Fibroblast of skin of left biceps (primary cell): ENCODE measurements around the gene CGB7.
"Not testable (repeated sequence)": the region's sequence is repeated elsewhere in the genome, so short reads cannot be mapped to it uniquely, and the experiment has no call there.

Experiments used
- DNase-seq, 2 experiments: peaks; one replicate each; pipeline ENCODE4 v3.0.0-alpha.2; 2013; ENCODE audit warnings: low read depth in 2 of 2

The CGB7 gene

DNA sequence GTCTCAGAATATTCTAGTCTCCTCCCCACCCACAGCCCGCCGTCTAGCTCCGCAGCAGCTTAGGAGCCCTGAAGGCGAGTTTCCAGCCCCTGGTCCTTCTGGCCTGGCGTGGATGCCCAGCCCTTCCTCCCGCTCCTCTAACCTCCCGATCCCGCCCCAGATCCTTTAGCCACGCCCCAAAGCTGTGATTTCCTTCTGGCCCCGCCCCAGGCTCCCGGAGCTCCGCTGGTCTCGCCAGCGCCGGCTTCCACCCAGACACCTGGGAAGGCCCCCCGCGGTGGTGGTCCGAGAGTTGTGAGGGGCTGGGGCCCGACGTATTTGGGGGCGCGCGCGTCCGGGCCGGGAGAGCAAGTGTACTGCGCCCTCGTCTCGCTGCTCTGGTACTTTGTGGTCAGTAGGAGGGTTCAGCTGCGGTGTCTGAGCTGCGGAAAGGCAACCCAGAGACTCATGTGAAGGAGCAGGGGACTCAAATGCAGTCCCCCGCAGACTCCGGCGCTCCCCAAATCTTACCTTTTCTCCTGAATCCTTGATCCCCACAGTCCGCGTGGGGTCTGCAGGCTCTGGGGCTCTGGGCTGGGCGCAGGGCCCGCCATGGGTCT is at the start of gene CGB7:
Gene CGB7 (minus strand): TSS at position 114 of the 599 bp plus-strand sequence. CDS start 2,374 bp downstream, outside the sequence.
- no peak for DNase-seq

DNA sequence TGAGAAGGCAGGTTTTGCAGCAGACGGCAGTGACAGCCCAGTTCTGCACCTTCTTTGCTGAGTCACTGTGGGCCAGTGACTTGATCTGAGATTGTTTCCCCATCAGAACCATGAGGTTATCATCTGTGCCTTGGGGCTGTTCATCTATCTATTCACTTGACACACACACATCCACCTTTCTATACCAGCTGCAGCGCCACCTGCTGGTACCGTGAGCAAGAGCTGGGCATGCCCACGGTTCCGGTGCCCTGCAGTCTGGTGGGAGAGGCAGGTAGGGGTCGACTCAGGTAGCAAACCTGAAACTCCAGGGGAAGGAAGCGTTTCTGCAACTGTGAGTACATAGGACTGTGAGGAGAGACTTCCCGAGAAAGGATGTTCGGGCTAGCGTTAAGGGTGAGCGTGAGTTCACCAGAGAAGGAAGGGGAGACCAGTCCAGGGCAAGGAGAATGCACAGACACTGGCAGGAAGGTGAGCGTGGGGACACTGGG is 49.1 kb upstream of the CGB7 start:
- no peak for DNase-seq

DNA sequence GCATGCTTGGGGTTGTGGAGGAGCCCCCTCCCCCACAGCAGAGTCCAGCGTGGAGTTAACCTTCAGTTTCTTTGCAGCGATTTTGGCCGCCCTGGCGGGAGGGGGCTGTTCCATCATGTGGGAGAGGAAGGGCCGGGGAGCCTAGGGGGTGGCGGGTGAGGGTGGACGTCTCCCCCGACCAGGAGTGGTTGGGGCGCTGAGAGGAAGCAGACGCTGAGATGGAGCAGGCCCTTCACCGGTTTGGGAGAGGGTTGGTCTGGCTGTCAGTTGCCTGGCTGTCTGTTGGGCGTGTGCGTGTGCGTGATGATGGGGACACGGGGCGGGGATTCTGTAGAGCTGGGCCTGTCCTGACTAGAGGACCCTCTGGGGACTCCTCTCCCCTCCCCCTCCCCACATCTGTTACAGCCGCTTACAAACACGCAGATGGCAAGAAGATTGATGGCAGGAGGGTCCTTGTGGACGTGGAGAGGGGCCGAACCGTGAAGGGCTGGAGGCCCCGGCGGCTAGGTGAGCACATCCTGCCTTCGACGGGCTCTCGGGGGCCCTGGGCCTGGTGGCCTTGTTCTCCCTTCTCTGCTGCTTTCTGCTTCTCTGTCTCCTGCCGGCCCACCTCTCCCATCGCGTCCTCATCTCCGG is 46.8 kb upstream of the CGB7 start:
- no peak for DNase-seq

- DNase-seq: no peak
Measured at GRCh38 chr19:49103331-49104085, 46.0 kb upstream of the CGB7 start.

- no peak for DNase-seq
Measured at GRCh38 chr19:49102303-49102702, 44.8 kb upstream of the CGB7 start.

GRCh38 chr19:49101160-49101559 is 43.6 kb upstream of the CGB7 start:
- DNase-seq: no peak

GRCh38 chr19:49098795-49099194 is 41.2 kb upstream of the CGB7 start:
- no peak for DNase-seq

GRCh38 chr19:49097453-49098288 is 40.1 kb upstream of the CGB7 start:
- DNase-seq: no peak

- DNase-seq: no peak
Measured at GRCh38 chr19:49094505-49095482, 37.2 kb upstream of the CGB7 start.

DNA sequence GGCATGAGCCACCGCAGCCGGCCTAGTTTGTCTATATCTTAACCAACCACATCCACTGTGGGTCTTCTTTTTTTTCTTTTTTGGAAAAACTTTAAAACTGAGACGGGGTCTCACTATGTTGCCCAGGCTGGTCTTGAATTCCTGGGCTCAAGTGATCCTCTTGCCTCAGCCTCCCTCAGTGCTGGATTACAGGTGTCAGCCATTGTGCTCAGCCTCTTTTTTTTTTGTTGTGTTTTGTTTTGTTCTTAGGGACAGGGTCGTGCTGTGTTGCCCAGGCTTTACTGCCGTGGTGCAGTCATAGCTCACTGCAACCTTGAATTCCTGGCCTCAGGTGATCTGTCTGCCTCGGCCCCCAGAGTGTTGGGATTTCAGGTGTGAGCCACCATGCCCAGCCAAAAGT is 35.1 kb upstream of the CGB7 start:
- no peak for DNase-seq

DNA sequence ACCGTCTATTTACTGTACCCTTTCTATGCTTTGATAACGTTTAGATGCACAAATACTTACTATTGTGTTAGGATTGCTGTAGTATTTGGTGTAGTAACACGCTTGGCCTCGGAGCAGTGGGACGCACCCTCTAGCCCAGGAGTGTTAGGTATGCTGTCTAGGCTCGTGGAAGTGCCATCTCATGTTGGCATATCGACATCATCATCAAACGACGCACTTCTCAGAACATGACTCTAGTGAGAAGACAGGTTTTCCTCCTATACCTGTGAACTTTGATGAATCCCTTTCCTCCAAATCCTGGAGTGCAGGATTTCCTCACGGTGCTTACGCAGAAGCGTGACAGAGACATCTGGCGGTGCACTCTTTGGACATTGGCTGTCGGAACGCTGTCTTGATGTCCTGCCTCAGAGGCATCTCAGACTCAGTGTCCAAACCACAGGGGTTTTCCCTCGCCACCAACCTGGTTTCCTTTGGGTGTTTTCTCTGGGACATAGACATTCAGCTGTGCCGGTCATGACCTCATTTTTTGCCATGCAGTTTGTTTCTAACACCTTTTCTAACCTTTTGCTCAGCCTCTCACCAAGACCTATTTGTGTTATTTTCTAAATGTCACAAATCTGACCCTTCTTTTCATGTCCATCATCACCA is 34.0 kb upstream of the CGB7 start:
- no peak for DNase-seq

GRCh38 chr19:49086296-49086695 is 28.7 kb upstream of the CGB7 start:
- no peak for DNase-seq

DNA sequence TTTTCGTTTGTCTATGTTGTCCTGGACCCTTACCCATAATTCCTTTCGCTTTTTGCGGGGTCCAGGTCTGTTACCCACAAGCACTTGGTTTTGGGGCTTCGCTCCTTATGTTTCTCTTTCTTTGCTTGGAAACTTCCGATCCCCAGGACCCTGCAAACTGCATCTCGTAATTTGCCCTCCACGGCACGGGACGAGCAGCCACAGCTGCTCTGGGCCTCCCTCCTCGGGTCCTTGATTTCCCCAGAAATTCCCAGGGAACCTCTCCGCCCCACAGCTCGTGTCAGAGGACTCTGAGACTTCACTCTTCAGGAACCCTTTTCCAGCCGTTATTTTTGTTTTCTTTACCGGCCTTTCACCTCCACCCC is 28.3 kb upstream of the CGB7 start:
- no peak for DNase-seq

DNA sequence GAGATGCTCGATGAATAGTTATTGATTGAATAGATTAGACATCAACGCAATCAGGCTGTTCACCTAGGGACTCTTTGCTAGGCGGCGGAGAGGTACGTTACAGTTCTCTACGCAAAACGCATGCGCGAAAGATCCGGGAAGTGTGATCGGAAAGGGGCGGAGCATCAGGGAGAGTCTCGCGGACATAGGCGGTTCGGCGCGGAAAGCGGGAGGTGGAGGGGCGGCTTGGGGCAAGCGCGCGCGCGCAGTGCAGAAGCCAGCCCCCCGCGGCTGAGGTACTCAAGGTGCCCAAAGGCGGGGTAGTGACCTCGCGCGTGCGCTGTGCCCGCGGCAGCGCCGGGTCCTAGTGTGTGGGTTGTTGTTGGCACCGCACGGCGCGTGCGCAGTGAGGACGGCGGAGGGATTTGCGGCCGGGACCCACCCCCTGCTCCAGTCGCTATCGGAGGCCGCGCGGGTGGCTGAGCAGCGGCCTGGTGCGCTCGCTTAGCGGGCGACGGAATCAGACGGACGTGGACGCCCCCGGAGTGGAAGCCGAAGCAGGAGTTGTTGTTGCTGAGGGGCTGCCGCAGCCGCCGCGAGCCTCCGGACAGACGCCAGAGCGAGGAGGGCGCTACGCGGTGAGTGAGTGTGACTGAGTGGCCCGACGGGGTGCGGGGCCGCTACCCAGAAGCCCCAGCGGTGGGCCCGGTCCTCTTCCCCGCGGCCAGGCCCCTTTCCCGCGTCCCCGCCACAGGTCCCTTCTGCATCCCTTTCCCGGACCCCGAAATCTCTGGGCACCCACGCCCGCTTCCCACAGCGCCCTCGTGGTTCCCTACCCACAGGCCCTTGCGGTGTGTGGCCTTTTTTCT is 27.7 kb upstream of the CGB7 start, which contains the start of gene SNRNP70:
Gene SNRNP70 (plus strand): TSS at position 432 of the 848 bp plus-strand sequence. CDS start 964 bp downstream, outside the sequence.
- DNase-seq: peak; percentile 99

GRCh38 chr19:49084206-49085019 is 26.9 kb upstream of the CGB7 start:
- DNase-seq: no peak

DNA sequence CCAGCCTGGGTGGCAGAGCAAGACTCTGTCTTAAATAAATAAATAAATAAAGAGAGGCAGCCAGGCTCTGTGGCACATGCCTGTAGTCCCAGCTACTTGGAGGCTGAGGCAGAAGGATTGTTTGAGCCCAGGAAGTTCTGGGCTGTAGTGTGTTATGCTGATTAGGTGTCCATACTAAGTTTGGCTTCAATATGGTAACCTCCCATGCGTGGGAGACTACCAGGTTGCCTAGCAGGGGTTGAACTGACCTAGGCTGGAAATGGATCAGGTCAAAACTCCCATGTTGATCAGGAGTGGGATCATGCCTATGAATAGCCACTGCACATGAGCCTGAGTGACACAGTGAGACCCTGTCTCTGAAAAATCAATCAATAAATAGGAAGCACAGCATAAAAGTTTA is 23.7 kb upstream of the CGB7 start:
- no peak for DNase-seq

- DNase-seq: no peak
Measured at GRCh38 chr19:49080392-49080791, 22.8 kb upstream of the CGB7 start.

- not testable (repeated sequence) for DNase-seq
Measured at GRCh38 chr19:49074869-49075268, 17.3 kb upstream of the CGB7 start.
